ENCODE results near the gene SERPINA3. TPM values are rescaled to one million over a fixed set of nuclear protein-coding genes. Genes with fewer than 3 reads are reported as not detected.
"Not testable (repeated sequence)": the region's sequence is repeated elsewhere in the genome, so short reads cannot be mapped to it uniquely, and the experiment has no call there.

Gene SERPINA3
- total RNA-seq, 1 experiment from 2014 or later, result 0.56 TPM

DNA sequence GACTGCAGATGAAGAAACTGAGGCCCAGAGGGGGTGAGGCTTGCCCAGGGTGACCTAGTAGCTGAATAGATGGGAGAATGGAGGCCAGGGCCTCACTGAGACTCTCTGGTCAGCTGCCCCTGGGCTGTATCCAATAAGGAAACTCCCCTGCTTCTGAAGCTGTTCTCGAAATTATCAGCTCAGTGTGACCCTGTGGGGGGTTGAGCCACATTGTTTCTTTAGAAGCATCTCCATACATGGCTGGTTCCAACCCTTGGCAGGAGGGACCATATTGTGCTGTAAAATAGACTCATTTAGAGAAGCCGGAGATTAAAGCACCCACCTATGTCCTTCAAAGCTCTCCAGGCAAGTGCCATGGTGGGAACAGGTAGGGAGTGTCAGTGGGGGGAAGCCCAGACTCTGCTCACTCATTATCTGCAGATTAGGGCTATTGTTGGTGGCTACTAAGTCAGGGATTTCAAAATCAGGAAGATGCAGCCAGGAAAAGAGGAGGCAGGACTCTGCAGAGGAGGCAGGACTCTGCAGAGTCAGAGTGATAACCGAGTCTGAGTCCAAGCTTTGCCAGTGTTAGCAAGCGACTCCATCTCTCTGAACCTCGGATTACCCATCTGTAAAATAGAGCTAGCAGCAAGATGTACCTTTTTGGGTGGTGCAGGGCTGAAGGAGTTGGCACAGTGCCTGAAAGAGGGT lies 27.5 kb upstream of the SERPINA3 start:
- no peak for DNase-seq (ENCODE audit: low spot score)

DNA sequence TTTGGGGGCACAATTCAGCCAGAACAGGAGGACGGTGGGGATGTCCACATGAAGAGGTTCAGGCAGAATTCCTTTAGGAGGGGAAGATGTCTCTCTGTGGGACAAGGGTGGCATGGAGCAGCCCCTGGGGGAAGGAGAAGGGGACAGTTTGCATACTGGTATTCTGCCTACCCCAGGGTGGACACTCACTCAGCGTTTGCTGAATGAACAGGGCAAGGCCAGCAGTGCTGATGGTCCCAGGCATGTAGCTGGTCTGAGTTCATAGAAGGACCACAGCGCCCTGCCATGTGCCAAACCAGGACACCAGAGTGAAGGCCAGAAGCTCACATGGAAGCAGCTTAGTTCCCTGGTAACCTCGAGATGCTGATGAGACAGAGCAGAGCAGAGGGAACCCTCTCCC lies 25.6 kb upstream of the SERPINA3 start:
- no peak for DNase-seq (ENCODE audit: low spot score)

GRCh38 chr14:94588311-94588710 lies 23.9 kb upstream of the SERPINA3 start:
- DNase-seq (ENCODE audit: low spot score), result no peak

DNA sequence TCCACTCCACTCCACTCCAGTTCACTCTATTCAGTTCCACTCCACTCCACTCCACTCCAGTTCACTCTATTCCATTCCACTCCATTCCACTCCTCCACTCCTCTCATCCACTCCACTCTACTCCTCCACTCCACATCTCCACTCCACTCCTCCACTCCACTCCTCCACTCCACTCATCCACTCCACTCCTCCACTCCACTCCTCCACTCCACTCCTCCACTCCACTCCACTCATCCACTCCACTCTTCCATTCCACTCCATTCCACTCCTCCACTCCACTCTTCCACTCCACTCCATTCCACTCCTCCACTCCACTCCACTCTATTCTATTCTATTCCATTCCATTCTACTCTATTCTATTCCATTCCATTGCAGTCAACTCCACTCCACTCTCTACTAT lies 21.1 kb upstream of the SERPINA3 start:
- no peak for DNase-seq (ENCODE audit: low spot score)

- DNase-seq (ENCODE audit: low spot score), result no peak
Observed at GRCh38 chr14:94591871-94592270, 20.3 kb upstream of the SERPINA3 start.

- DNase-seq (ENCODE audit: low spot score), result no peak
Observed at GRCh38 chr14:94592457-94592856, 19.7 kb upstream of the SERPINA3 start.

DNA sequence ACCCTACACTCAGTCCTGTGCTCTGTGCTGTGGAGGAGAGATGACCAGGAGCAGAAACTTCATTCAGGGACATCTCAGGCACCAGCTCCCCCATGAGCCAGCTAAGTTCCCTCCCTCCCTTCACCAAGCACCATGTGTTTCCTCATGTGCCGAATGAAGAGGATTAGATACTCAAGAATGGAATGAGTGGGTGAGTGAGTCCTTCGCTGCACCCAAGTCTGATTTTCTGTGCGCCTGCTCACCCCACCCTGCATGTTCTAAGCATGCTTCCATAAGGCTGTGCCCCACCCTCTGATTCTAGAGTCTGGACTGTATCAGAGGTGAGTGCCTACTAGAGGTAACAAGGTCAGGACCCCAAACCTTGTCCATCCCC lies 18.8 kb upstream of the SERPINA3 start:
- no peak for DNase-seq (ENCODE audit: low spot score)

GRCh38 chr14:94593749-94594431 lies 18.3 kb upstream of the SERPINA3 start:
- DNase-seq (ENCODE audit: low spot score), result no peak

DNA sequence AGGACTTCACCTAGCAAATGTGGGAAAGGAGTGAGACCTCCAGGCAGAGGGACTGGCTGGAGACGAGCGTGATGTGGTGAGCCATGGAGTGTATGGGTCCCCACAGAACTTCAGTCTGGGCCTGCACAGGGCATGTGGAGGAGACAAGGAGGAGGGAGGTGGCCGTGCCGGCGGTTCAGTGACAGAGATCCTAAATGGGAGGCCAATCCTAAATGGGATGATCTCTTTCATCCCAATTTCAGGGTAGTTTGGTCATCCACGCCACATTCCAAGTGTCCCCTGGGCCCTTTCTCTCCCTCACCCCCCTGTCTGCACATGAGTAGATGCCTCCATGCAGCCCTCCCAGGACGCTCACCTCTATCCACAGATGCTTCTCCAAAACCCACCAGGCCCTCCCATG lies 17.8 kb upstream of the SERPINA3 start:
- DNase-seq (ENCODE audit: low spot score), result no peak

GRCh38 chr14:94595912-94596311 lies 16.3 kb upstream of the SERPINA3 start:
- DNase-seq (ENCODE audit: low spot score), result no peak

DNA sequence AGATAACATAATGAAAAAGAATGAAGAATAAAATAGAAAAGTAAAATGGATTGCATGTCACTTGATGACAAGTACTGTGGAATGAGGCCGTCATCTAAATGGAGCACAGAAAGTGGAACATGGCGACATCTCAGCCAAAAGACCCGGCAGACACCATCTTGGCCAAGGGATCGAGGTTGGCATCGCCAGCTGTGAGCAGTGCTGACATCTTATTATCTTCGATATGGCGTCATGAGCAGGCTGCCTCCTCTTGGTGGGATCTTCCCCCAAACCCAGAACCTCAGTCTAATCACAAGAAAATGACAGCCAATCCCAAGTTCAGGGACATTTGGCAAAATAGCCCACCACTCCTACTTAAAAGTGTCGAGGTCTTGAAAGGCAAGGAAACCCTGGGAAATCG lies 15.8 kb upstream of the SERPINA3 start:
- DNase-seq (ENCODE audit: low spot score), result no peak

DNA sequence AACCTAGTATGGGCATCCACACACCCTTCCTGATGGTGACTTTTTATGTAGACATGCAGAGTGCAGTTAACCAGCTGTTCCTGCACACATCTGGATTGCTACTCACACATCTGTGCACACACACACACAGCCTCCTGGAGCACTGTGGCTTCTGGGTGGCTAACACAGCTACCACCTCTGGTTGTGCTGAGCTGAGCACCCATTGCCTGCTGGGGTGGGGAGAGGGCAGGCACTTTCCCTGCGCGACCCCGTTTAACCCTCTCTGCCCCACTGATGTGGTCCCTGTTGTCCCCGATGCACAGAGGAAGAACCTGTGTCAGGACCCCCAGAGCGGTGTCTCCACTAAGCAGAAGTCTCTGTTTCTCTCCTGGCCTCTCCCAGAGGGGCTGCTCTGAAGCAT lies 14.4 kb upstream of the SERPINA3 start:
- DNase-seq (ENCODE audit: low spot score), result no peak

GRCh38 chr14:94598506-94598815 lies 13.7 kb upstream of the SERPINA3 start:
- DNase-seq (ENCODE audit: low spot score), result no peak

- DNase-seq (ENCODE audit: low spot score), result peak; percentile 98
Observed at GRCh38 chr14:94598816-94599655, 13.2 kb upstream of the SERPINA3 start.

GRCh38 chr14:94599656-94600004 lies 12.6 kb upstream of the SERPINA3 start:
- no peak for DNase-seq (ENCODE audit: low spot score)

DNA sequence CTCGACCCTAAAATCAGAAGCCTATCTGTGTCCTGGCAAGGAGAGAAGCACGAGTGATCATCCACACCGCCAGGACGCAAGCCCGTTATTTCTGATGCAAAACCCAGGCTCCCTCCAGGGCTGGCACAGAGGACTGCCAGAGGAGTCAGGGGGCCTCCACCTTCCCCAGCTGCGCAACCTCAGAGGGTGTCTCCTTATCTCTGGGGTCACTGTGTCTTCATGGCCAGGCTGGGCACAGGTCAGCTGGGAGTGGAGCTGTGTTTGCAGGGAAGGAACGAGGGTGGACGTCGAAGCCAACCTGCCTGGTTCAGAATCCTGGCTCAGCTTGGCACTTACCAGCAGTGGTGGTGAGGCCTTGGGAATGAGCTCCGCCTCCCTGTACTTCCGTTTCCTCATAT lies 12.0 kb upstream of the SERPINA3 start:
- no peak for DNase-seq (ENCODE audit: low spot score)

DNA sequence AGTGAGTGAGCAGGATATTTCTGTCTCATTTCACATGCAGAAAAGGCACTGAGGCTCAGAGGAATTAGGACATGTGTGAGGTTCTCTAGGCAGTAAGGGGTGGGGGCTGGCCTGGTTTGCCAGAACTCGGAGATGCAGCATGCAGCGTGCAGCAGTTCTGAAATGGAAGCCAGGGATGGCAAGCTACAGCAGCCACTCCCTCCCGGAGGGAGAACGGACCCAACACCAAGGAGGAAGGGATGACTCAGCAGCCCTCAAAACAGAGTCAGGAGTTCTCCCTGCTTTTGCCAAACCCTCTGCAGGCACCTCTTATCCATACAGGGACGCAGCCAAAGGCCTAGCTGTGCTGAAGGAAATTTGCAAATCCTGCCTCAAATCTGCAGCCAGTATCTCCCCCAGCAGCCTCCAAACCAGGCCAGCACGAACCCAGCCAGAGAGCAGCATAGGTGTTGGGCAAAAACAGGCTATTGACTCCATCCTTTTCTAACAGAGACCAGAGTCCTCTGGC lies 10.3 kb upstream of the SERPINA3 start:
- peak; percentile 81 for DNase-seq (ENCODE audit: low spot score)

- DNase-seq (ENCODE audit: low spot score), result no peak
Observed at GRCh38 chr14:94602722-94603121, 9.5 kb upstream of the SERPINA3 start.

GRCh38 chr14:94605361-94605760 lies 6.8 kb upstream of the SERPINA3 start:
- no peak for DNase-seq (ENCODE audit: low spot score)

DNA sequence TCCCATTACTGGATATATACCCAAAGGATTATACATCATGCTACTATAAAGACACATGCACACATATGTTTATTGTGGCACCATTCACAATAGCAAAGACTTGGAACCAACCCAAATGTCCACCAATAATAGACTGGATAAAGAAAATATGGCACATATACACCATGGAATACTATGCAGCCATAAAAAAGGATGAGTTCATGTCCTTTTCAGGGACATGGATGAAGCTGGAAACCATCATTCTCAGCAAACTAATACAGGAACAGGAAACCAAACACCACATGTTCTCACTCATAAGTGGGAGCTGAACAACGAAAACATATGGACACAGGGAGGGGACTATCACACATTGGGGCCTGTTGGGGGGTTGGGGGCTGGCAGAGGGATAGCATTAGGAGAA lies 3.2 kb upstream of the SERPINA3 start:
- not testable (repeated sequence) for DNase-seq (ENCODE audit: low spot score)

DNA sequence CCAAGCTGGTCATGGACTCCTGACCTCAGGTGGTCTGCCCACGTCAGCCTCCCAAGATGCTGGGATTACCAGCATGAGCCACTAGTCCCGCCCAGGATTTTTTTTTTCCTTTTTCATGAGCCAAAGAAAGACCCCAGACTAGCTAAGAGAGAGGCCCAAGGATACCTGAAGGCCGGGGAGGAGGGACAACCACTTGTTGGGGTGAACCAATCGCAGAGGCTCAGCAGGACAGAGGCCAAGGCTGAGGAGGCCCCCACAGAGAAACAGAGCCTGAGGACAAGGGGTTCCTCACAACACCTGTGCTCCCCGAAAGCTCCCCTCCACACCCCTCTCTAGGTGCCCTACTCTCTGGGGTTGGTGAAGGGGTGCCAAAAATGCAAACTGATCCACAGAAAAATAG lies 1.0 kb upstream of the SERPINA3 start:
- DNase-seq (ENCODE audit: low spot score), result no peak

GRCh38 chr14:94612580-94613554 lies 676 bp downstream of the SERPINA3 start:
- no peak for DNase-seq (ENCODE audit: low spot score)

Data from H4 (cell line).